H1 (cell line): ENCODE results near the gene TTBK2.

Source experiments
- BRCA1 ChIP-seq: IDR thresholded peaks from 2 replicates; pipeline ENCODE4 v1.6.1; 2012; ENCODE audit warnings: low read depth, low read length, improper control_type of control experiment
- CHD1 ChIP-seq: IDR thresholded peaks from 2 replicates; pipeline ENCODE4 v1.6.1; 2012; ENCODE audit warnings: low read depth, low read length, improper control_type of control experiment
- CTCF ChIP-seq, 3 experiments: IDR thresholded peaks; 1 replicate in 2 of 3; 2 replicates in 1 of 3; pipeline versions ENCODE4 v1.5.1 to v1.6.1; 2011; ENCODE audit warnings: low read length in 3 of 3, mild to moderate bottlenecking in 3 of 3, inconsistent platforms in 2 of 3, low read depth in 1 of 3, moderate library complexity in 1 of 3; ENCODE audit not compliant: insufficient read depth in 1 of 3; ENCODE audit errors: control extremely low read depth in 1 of 3
- E2F6 ChIP-seq: IDR thresholded peaks from 2 replicates; pipeline ENCODE4 v1.6.1; 2012; ENCODE audit warnings: inconsistent platforms
- EGR1 ChIP-seq: IDR thresholded peaks from 2 replicates; pipeline ENCODE4 v1.6.1; 2011; ENCODE audit warnings: low read depth, low read length, borderline replicate concordance
- EZH2 ChIP-seq: fragments of 200-600 bp; sonication (generic); IDR thresholded peaks from 2 replicates; pipeline ENCODE4 v1.7.1; 2012; ENCODE audit warnings: low read depth, mild to moderate bottlenecking, moderate library complexity, low read length, inconsistent platforms; ENCODE audit not compliant: severe bottlenecking
- GABPA ChIP-seq: IDR thresholded peaks from 2 replicates; pipeline ENCODE4 v1.6.1; 2011; ENCODE audit warnings: mild to moderate bottlenecking, low read length, moderate library complexity, borderline replicate concordance; ENCODE audit not compliant: insufficient read depth
- POLR2A ChIP-seq, 2 experiments: IDR thresholded peaks; 1 replicate in 1 of 2; 2 replicates in 1 of 2; pipeline ENCODE4 v1.6.1; 2011; ENCODE audit warnings: low read depth in 2 of 2, low read length in 2 of 2, mild to moderate bottlenecking in 2 of 2; ENCODE audit errors: control extremely low read depth in 1 of 2
- RAD21 ChIP-seq, 2 experiments: IDR thresholded peaks in 1 of 2; conservative IDR thresholded peaks in 1 of 2; 2 replicates each; pipeline ENCODE4 v1.6.1; 2011; ENCODE audit warnings: low read depth in 2 of 2, low read length in 2 of 2, improper control_type of control experiment in 1 of 2, inconsistent platforms in 1 of 2, mild to moderate bottlenecking in 1 of 2, moderate library complexity in 1 of 2
- RFX5 ChIP-seq: IDR thresholded peaks from 2 replicates; pipeline ENCODE4 v1.6.1; 2011; ENCODE audit warnings: low read depth, low read length, improper control_type of control experiment, borderline replicate concordance
- RNF2 ChIP-seq: fragments of 200-900, 300-1000 bp; sonication (generic); IDR thresholded peaks from 2 replicates; pipeline ENCODE4 v1.7.1; 2016; ENCODE audit warnings: borderline replicate concordance, low read depth, mild to moderate bottlenecking, antibody characterized with exemption, low read length; ENCODE audit not compliant: poor library complexity, severe bottlenecking; ENCODE audit errors: missing control alignments
- RXRA ChIP-seq: IDR thresholded peaks from 2 replicates; pipeline ENCODE4 v1.6.1; 2011; ENCODE audit warnings: low read depth, mild to moderate bottlenecking, low read length, moderate library complexity; ENCODE audit not compliant: insufficient read depth
- SP1 ChIP-seq: IDR thresholded peaks from 2 replicates; pipeline ENCODE4 v1.6.1; 2011; ENCODE audit warnings: low read depth, low read length

- TF ChIP-seq RAD21 (IDR thresholded peaks at IDR 0.05 in 1 of 2, conservative IDR thresholded peaks at IDR 0.05 in 1 of 2; ENCODE audit: low read depth in 2 of 2, low read length in 2 of 2) = no peak
- no peak for TF ChIP-seq EGR1
- no peak for TF ChIP-seq SP1
- no peak for TF ChIP-seq BRCA1
- TF ChIP-seq EZH2 = no peak
- TF ChIP-seq CTCF (IDR thresholded peaks at IDR 0.05; ENCODE audit: control extremely low read depth in 1 of 3, insufficient read depth in 1 of 3, low read depth in 1 of 3, low read length in 3 of 3) = no peak
- TF ChIP-seq RFX5 = no peak
- no peak for TF ChIP-seq CHD1
- TF ChIP-seq E2F6 = no peak
- TF ChIP-seq POLR2A (IDR thresholded peaks at IDR 0.05; ENCODE audit: control extremely low read depth in 1 of 2, low read depth in 2 of 2, low read length in 2 of 2) = no peak
- no peak for TF ChIP-seq RXRA
- no peak for TF ChIP-seq RNF2
- TF ChIP-seq GABPA = no peak
Measured at GRCh38 chr15:42808913-42809312, 111.7 kb downstream of the TTBK2 start.
